Measurements from ENCODE around the gene CETP.

GRCh38 chr16:56936491-56936890 lies 25.3 kb upstream of the CETP start:
- TF ChIP-seq EZH2 (IDR thresholded peaks at IDR 0.05; ENCODE audit: borderline replicate concordance, low read length) = no peak
- TF ChIP-seq, protein P1, sequence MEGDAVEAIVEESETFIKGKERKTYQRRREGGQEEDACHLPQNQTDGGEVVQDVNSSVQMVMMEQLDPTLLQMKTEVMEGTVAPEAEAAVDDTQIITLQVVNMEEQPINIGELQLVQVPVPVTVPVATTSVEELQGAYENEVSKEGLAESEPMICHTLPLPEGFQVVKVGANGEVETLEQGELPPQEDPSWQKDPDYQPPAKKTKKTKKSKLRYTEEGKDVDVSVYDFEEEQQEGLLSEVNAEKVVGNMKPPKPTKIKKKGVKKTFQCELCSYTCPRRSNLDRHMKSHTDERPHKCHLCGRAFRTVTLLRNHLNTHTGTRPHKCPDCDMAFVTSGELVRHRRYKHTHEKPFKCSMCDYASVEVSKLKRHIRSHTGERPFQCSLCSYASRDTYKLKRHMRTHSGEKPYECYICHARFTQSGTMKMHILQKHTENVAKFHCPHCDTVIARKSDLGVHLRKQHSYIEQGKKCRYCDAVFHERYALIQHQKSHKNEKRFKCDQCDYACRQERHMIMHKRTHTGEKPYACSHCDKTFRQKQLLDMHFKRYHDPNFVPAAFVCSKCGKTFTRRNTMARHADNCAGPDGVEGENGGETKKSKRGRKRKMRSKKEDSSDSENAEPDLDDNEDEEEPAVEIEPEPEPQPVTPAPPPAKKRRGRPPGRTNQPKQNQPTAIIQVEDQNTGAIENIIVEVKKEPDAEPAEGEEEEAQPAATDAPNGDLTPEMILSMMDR (conservative IDR thresholded peaks at IDR 0.05 in 1 of 2, IDR thresholded peaks at IDR 0.05 in 1 of 2; ENCODE audit: extremely low read depth in 1 of 2, insufficient read depth in 1 of 2, low read depth in 1 of 2, low read length in 2 of 2) = no peak

Measured in mammary epithelial cell (primary cell).